Type B pancreatic cell (in vitro differentiated cells): ENCODE results near the gene CCDC172. TPM values are rescaled to one million over a fixed set of nuclear protein-coding genes. Genes with fewer than 3 reads are reported as not detected.
"Not testable (repeated sequence)": the region's sequence is repeated elsewhere in the genome, so short reads cannot be mapped to it uniquely, and the experiment has no call there.

ENCODE experiments used
- DNase-seq: peaks from one replicate; pipeline ENCODE4 v3.0.0; 2021; ENCODE audit warnings: mixed read lengths; ENCODE audit not compliant: unreplicated experiment; ENCODE audit errors: extremely low spot score
- H3K27ac Mint-ChIP-seq: 2 replicates; pipeline ENCODE4 v1.8.0; 2021; ENCODE audit warnings: mild to moderate bottlenecking, mixed read lengths
- H3K27me3 Mint-ChIP-seq: 2 replicates; pipeline ENCODE4 v1.8.0; 2021; ENCODE audit warnings: mixed read lengths
- H3K36me3 Mint-ChIP-seq: 2 replicates; pipeline ENCODE4 v1.8.0; 2021; ENCODE audit warnings: mixed read lengths
- H3K4me1 Mint-ChIP-seq: one replicate; pipeline ENCODE4 v1.8.0; 2021; ENCODE audit warnings: mixed read lengths; ENCODE audit not compliant: unreplicated experiment
- H3K4me3 Mint-ChIP-seq: 2 replicates; pipeline ENCODE4 v1.8.0; 2021; ENCODE audit warnings: mild to moderate bottlenecking, mixed read lengths
- H3K9me3 Mint-ChIP-seq: 2 replicates; pipeline ENCODE4 v1.8.0; 2021; ENCODE audit warnings: mixed read lengths
- total RNA-seq: library from RNA; stranded (reverse); gene quantifications from 2 replicates; pipeline ENCODE4 v1.2.1, GENCODE V29; 2021; ENCODE audit warnings: low replicate concordance
- TF ChIP-seq, protein P1 (sequence below): fragments of 200-600 bp; sonication (generic); conservative IDR thresholded peaks from 2 replicates; pipeline ENCODE4 v1.5.0; 2021; ENCODE audit warnings: antibody characterized with exemption, mild to moderate bottlenecking

CCDC172 gene
- total RNA-seq, 1 donor from 2014 or later: not detected

DNA sequence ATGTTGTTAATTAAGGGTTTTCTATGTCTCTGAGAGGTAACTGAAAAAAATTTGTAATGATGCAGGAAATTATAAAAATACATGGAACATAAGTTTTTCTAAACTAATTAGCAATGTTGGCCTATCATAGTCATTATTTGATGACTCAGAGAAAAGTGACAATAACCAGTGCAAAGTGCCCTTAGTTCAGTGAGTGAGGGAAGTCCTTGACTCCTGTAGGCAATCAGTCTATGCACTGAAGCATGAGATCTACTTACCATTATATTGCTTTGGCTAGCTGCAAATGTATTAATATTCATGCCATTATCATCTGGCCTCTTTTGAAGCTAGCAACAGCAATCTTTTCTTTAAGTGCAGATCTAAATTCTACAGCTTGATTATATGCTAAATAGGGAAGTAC is 40.6 kb downstream of the CCDC172 start:
- DNase-seq: no peak
- Mint-ChIP-seq H3K4me3 (no peak overlapping the region), H3K27ac (no peak overlapping the region), H3K36me3 (no peaks in the 10 kb centered on the region), H3K27me3 (no peaks in the 10 kb centered on the region), H3K4me1 (no peaks in the 10 kb centered on the region), H3K9me3 (no peaks in the 10 kb centered on the region)
- TF ChIP-seq, protein P1, sequence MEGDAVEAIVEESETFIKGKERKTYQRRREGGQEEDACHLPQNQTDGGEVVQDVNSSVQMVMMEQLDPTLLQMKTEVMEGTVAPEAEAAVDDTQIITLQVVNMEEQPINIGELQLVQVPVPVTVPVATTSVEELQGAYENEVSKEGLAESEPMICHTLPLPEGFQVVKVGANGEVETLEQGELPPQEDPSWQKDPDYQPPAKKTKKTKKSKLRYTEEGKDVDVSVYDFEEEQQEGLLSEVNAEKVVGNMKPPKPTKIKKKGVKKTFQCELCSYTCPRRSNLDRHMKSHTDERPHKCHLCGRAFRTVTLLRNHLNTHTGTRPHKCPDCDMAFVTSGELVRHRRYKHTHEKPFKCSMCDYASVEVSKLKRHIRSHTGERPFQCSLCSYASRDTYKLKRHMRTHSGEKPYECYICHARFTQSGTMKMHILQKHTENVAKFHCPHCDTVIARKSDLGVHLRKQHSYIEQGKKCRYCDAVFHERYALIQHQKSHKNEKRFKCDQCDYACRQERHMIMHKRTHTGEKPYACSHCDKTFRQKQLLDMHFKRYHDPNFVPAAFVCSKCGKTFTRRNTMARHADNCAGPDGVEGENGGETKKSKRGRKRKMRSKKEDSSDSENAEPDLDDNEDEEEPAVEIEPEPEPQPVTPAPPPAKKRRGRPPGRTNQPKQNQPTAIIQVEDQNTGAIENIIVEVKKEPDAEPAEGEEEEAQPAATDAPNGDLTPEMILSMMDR: no peak

DNA sequence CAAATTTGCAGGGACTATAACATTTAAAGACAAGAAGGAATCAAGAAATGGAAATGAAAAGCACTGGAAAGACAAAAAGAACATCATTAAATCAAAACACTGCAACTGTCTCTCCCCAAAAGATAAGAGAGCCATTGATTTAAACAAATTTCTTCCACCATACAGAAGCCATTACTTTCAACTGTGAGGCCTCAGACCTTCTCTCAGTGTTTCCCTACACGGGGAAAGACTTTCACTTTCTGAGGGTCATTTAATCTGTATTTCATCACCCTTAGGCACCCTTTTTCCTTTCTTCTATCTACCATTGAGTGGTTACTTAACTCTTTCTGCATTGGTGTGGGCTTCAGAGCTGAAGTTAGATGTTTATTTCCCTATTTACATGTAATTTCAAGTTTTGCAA is 47.5 kb downstream of the CCDC172 start:
- no peaks in the 10 kb centered on the region for H3K9me3 Mint-ChIP-seq
- no peaks in the 10 kb centered on the region for H3K4me1 Mint-ChIP-seq
- TF ChIP-seq, protein P1: no peak
- H3K4me3 Mint-ChIP-seq: no peak overlapping the region
- H3K36me3 Mint-ChIP-seq: no peaks in the 10 kb centered on the region
- no peaks in the 10 kb centered on the region for H3K27me3 Mint-ChIP-seq
- DNase-seq: no peak
- H3K27ac Mint-ChIP-seq: no peak overlapping the region

DNA sequence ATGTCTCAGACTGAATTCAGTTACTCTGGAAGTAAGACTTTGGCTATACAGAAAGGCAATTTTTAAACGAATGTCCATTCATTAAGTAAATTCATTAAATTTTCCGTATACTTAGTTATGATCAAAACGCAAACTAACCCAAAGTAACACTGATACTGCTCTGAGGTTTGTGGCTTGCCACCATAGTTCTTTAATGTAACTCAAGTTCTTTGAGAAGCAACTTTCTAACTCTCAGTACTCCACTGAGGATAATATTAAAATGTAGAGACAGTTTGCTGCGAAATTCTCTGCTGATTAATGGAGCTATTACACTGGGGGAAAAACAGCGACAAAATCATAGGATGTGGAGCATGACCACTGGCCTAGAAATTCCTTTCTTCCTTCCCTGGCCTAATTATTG is 58.0 kb downstream of the CCDC172 start:
- H3K9me3 Mint-ChIP-seq: no peaks in the 10 kb centered on the region
- no peaks in the 10 kb centered on the region for H3K27me3 Mint-ChIP-seq
- no peak for DNase-seq
- TF ChIP-seq, protein P1: no peak
- no peak overlapping the region for H3K4me3 Mint-ChIP-seq
- H3K4me1 Mint-ChIP-seq: peaks cover 23% of the 10 kb centered on the region
- H3K36me3 Mint-ChIP-seq: no peaks in the 10 kb centered on the region
- H3K27ac Mint-ChIP-seq: no peak overlapping the region

DNA sequence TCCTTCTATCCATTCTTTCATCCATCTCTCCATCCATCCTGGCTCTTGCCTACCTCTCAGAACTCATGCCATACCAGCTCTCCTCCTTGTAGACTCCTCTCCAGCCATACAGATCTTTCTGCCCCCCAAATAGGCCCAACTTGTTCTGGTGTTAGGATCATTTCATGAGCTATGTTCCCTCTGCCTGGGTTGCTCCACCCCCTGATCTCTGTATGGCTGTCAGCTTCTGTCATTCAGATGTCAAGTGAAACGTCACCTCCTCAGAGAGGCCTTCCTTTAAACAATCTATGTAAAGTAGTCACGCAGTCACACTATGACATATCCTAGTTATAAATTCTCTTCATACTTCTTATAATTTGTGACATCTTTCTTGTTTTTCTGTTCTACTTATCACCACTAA is 61.1 kb downstream of the CCDC172 start:
- peaks cover 23% of the 10 kb centered on the region for H3K4me1 Mint-ChIP-seq
- peaks cover 9% of the 10 kb centered on the region for H3K27me3 Mint-ChIP-seq
- TF ChIP-seq, protein P1: no peak
- H3K36me3 Mint-ChIP-seq: no peaks in the 10 kb centered on the region
- H3K9me3 Mint-ChIP-seq: no peaks in the 10 kb centered on the region
- H3K4me3 Mint-ChIP-seq: no peak overlapping the region
- no peak for DNase-seq
- H3K27ac Mint-ChIP-seq: no peak overlapping the region

DNA sequence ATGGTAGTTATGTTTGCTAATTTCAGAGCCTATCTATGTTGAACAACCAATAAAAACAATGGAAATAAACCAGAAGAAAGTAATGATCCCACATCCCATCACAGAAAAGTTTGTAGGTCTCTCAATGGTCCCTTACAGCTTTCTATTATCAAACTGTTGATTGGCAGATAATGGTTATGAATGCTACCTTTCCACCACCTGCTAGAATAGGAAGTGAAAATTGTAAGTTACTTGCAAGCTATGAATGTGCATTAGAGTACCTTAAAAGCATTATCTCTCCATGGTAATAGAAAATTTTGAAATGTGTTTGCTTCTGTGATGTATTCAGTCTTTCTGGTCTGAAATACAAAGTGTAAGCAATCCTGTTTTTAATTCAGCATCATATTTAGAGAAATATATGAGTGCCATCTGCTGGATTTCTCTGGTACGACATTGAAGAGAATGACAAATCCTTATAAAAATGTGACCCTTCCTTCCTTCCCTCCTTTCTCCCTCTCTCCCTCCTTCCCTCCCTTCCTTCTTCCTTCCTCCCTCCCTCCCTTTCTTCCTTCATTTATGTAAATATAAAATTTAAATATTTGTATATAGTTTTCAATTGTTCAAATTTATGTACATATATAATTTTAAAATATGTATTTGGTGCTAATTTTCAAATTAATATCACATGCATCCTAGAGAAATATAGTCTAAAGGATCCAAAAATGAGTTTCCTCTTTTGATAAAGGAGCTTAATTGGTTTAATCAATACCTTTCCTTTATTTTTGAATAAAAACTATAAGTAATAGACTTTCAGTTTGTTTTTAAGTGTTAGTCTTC is 62.0 kb downstream of the CCDC172 start:
- no peak for DNase-seq
- peaks cover 14% of the 10 kb centered on the region for H3K27me3 Mint-ChIP-seq
- H3K36me3 Mint-ChIP-seq: no peaks in the 10 kb centered on the region
- no peak overlapping the region for H3K27ac Mint-ChIP-seq
- no peaks in the 10 kb centered on the region for H3K9me3 Mint-ChIP-seq
- H3K4me1 Mint-ChIP-seq: peaks cover 23% of the 10 kb centered on the region
- no peak overlapping the region for H3K4me3 Mint-ChIP-seq
- TF ChIP-seq, protein P1: peak; percentile 84

DNA sequence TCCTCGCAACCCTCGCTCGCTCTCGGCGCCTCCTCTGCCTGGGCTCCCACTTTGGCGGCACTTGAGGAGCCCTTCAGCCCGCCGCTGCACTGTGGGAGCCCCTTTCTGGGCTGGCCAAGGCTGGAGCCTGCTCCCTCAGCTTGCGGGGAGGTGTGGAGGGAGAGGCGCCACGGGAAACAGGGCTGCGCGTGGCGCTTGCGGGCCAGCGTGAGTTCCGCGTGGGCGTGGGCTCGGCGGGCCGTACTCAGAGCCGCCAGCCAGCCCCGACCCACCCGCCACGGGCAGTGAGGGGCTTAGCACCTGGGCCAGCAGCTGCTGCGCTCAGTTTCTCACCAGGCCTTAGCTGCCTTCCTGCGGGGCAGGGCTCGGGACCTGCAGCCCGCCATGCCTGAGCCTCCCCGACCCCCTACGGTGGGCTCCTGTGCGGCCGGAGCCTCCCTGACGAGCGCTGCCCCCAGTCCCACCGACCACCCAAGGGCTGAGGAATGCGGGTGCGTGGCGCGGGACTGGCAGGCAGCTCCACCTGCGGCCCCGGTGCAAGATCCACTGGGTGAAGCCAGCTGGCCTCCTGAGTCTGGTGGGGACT is 69.1 kb downstream of the CCDC172 start:
- not testable (repeated sequence) for H3K27ac Mint-ChIP-seq, H3K36me3 Mint-ChIP-seq, H3K4me1 Mint-ChIP-seq, H3K4me3 Mint-ChIP-seq, H3K9me3 Mint-ChIP-seq, DNase-seq
- peaks cover 18% of the 10 kb centered on the region for H3K27me3 Mint-ChIP-seq
